ENCODE measurements around the gene PIGH.

The PIGH gene

GRCh38 chr14:67569011-67569650 lies 30.9 kb downstream of the PIGH start (continued):
- TF ChIP-seq TSHZ2 (CRISPR knock-in tag; IDR thresholded peaks at IDR 0.05) = no peak
- no peak for TF ChIP-seq GLIS3 (CRISPR knock-in tag; IDR thresholded peaks at IDR 0.05)
- no peak for TF ChIP-seq ARNTL (CRISPR knock-in tag; IDR thresholded peaks at IDR 0.05; ENCODE audit: borderline replicate concordance, low read depth)

GRCh38 chr14:67567654-67568053 lies 32.4 kb downstream of the PIGH start:
- no peak for ATAC-seq
- TF ChIP-seq ISL1 (CRISPR knock-in tag; IDR thresholded peaks at IDR 0.05) = no peak
- TF ChIP-seq, protein P1, sequence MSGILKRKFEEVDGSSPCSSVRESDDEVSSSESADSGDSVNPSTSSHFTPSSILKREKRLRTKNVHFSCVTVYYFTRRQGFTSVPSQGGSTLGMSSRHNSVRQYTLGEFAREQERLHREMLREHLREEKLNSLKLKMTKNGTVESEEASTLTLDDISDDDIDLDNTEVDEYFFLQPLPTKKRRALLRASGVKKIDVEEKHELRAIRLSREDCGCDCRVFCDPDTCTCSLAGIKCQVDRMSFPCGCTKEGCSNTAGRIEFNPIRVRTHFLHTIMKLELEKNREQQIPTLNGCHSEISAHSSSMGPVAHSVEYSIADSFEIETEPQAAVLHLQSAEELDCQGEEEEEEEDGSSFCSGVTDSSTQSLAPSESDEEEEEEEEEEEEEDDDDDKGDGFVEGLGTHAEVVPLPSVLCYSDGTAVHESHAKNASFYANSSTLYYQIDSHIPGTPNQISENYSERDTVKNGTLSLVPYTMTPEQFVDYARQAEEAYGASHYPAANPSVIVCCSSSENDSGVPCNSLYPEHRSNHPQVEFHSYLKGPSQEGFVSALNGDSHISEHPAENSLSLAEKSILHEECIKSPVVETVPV (CRISPR knock-in tag; IDR thresholded peaks at IDR 0.05) = no peak
- TF ChIP-seq PPARA (CRISPR knock-in tag; IDR thresholded peaks at IDR 0.05; ENCODE audit: borderline replicate concordance) = no peak

DNA sequence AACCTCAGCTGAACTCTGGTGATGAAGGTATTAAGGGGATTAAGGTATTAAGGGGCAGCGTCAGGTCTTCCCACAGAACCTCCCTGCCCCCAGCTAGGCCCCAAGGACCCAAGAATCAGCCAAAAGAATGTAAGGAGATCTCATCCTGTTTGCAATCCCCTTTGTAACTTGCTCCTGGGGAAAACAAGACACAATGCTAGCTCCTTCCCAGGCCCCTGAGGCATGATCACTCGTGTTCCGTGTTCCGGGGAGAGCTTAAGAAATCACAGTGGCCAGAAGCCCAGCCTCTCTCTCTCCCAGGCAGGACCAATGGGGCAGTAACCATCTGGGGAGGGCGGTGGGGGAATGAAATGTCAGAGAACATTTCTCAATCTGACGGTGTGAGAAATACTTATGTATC lies 33.2 kb downstream of the PIGH start:
- TF ChIP-seq PPARA (CRISPR knock-in tag; IDR thresholded peaks at IDR 0.05; ENCODE audit: borderline replicate concordance) (no peak), CREB5 (CRISPR knock-in tag; IDR thresholded peaks at IDR 0.05; ENCODE audit: low read depth) (no peak), TSHZ2 (CRISPR knock-in tag; IDR thresholded peaks at IDR 0.05) (no peak), ZNF8 (CRISPR knock-in tag; IDR thresholded peaks at IDR 0.05) (no peak), BACH2 (CRISPR knock-in tag; IDR thresholded peaks at IDR 0.05; ENCODE audit: borderline replicate concordance) (no peak), ZC3H10 (CRISPR knock-in tag; IDR thresholded peaks at IDR 0.05) (no peak), GLIS3 (CRISPR knock-in tag; IDR thresholded peaks at IDR 0.05) (no peak), ARNTL (CRISPR knock-in tag; IDR thresholded peaks at IDR 0.05; ENCODE audit: borderline replicate concordance, low read depth) (no peak), ZNF565 (CRISPR knock-in tag; conservative IDR thresholded peaks at IDR 0.05; ENCODE audit: low read depth) (no peak)
- no peak for ATAC-seq

GRCh38 chr14:67564236-67564635 lies 35.8 kb downstream of the PIGH start:
- ATAC-seq = no peak
- TF ChIP-seq ZNF565 (CRISPR knock-in tag; conservative IDR thresholded peaks at IDR 0.05; ENCODE audit: low read depth) (no peak), CREB5 (CRISPR knock-in tag; IDR thresholded peaks at IDR 0.05; ENCODE audit: low read depth) (no peak), TSHZ2 (CRISPR knock-in tag; IDR thresholded peaks at IDR 0.05) (no peak), ESRRG (CRISPR knock-in tag; IDR thresholded peaks at IDR 0.05) (no peak), ZNF70 (CRISPR knock-in tag; IDR thresholded peaks at IDR 0.05) (no peak), ISL1 (CRISPR knock-in tag; IDR thresholded peaks at IDR 0.05) (no peak), ZC3H10 (CRISPR knock-in tag; IDR thresholded peaks at IDR 0.05) (no peak), SNAI2 (CRISPR knock-in tag; IDR thresholded peaks at IDR 0.05) (no peak), ARNTL (CRISPR knock-in tag; IDR thresholded peaks at IDR 0.05; ENCODE audit: borderline replicate concordance, low read depth) (no peak), OSR1 (CRISPR knock-in tag; IDR thresholded peaks at IDR 0.05) (no peak), RARB (CRISPR knock-in tag; IDR thresholded peaks at IDR 0.05) (no peak), GLIS3 (CRISPR knock-in tag; IDR thresholded peaks at IDR 0.05) (no peak)
- TF ChIP-seq, protein P1 (CRISPR knock-in tag; IDR thresholded peaks at IDR 0.05) = no peak
- TF ChIP-seq, protein P2, sequence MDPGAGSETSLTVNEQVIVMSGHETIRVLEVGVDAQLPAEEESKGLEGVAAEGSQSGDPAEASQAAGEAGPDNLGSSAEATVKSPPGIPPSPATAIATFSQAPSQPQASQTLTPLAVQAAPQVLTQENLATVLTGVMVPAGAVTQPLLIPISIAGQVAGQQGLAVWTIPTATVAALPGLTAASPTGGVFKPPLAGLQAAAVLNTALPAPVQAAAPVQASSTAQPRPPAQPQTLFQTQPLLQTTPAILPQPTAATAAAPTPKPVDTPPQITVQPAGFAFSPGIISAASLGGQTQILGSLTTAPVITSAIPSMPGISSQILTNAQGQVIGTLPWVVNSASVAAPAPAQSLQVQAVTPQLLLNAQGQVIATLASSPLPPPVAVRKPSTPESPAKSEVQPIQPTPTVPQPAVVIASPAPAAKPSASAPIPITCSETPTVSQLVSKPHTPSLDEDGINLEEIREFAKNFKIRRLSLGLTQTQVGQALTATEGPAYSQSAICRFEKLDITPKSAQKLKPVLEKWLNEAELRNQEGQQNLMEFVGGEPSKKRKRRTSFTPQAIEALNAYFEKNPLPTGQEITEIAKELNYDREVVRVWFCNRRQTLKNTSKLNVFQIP (CRISPR knock-in tag; IDR thresholded peaks at IDR 0.05; ENCODE audit: borderline replicate concordance, low read depth) = no peak

Data from SK-N-SH treated with all-trans-retinoic acid at 6 μM for 48 hours (cell line).